HG02678 (cell line): ENCODE data around the gene MEX3C.

Experiments
- ATAC-seq: cut with Tn5 transposase; IDR thresholded peaks from one replicate; pipeline ENCODE4 v1.9.1; 2021; ENCODE audit warnings: mild to moderate bottlenecking, moderate library complexity; ENCODE audit not compliant: unreplicated experiment

Gene MEX3C

DNA sequence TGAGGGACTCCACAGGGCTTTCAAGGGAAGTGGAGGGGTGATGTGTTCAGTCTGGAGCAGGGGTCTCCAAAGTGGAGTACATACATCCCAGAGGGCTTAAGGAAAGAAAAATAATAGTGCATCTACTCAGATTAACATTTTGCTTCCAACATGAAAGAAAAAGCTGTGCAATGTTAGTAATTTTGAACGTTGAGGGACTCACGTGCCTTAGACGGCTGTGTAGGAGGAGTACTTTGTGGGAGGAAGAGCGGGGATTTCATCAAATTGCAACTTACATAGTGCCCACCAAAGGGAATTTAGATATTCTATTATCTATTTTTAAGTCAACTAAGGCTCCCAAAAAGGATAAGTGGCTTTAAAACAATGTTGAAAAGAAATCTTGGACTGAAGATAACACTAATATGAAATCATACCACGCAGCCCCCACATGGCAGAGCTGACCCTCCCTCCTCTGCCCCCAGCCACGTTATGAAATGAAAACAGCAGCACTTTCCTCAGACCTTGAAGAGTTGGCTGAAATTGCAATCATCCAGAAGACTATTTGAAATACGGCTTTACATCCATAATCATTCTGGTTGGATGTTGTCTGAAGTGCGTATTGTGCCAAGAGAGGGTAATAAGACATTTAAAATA, 42.9 kb downstream of the MEX3C start:
- no peak for ATAC-seq

DNA sequence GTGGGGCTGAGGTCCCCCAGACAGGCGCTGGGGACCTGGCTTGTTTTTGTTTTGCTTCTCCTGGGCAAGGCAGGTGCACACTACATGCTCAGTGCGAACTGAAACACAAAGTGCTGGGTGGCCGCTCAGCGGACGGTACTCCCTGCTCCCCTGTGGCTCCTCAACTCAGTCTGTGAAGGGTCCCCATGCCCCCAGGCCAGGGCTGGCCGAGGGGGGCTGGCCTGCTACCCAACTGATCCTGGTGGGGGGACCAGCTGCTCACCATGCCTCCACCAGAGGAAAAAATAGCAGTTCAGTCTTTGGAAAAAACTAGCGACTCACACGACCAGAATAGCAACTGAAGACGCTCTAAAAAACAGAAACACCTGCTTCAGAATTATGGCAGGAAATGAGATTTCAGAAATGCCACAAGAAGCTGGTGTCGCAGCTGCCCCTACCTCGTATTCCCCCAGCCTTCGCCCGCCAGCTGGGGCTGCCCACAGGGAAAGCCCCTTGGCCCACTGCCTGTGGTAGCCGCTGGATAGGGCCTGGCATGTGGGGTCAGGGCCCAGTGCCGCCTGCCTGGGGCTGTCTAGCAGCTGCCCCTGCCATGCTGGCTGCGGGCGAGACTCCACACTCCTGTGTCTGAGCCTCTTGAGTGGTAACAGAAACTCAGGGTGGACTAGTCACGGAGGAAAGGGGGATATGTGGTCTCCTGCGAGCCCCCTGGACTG, 43.7 kb downstream of the MEX3C start:
- peak; percentile 66 for ATAC-seq

DNA sequence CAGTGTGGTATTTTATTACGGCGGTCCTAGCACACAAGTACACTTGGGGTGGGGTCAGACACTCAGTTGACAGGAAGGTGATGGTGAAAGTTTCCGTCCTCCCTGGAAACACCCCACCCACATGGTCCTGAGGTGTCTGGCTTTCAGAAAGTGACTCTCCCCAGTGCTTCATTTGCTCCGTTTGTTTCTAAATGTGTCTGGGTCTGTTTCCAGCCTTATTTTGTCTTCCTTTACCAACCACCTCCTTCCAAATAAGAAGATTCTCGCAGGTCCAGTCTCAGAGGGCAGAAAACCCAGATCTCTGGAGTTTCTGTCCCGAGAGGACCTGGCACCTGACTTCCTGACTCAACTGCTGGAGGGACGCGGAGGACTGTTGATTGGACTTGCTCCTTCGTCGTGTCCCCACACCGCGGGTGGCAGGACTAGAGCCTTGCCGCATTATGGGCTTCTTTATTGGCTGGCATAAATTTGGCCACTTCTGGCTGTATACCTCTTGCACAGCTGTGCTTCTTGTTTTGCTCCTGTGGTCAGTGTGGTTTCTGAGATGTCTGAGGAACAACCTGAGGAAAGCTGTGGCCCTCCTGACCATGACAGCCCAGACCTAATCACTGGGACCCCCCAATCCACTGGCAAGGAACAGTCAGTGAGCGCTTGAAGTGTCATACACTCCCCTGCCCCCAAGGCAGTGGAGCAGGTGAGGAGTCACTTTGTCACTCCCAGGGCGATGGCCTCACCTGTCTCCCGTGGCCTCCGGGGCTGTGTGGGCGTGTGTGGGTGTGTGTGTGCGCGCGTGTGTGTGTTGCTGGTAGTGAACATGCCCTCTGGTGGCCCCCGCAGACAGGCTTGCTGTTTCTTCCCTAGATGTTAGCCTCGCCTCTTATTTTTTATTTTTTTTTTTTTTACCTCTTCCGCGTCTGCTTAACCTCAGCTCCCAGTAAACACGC, 45.6 kb downstream of the MEX3C start:
- peak; percentile 35 for ATAC-seq

DNA sequence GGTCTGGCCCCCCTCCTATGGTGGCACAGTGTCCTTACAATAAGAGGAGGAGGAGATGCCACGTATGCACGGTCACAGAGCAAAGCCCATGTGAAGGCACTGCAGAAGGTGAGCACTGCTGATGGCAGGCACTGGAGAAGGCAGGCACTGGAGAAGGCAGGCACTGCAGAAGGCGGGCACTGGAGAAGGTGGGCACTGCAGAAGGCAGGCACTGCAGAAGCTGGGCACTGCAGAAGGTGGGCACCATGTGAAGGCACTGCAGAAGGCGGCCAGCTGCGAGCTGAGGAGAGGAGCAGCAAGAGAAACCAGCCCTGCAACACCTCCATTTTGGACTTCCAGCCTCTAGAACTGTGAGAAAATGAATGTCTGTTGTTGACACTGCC, 46.3 kb downstream of the MEX3C start:
- ATAC-seq: no peak

DNA sequence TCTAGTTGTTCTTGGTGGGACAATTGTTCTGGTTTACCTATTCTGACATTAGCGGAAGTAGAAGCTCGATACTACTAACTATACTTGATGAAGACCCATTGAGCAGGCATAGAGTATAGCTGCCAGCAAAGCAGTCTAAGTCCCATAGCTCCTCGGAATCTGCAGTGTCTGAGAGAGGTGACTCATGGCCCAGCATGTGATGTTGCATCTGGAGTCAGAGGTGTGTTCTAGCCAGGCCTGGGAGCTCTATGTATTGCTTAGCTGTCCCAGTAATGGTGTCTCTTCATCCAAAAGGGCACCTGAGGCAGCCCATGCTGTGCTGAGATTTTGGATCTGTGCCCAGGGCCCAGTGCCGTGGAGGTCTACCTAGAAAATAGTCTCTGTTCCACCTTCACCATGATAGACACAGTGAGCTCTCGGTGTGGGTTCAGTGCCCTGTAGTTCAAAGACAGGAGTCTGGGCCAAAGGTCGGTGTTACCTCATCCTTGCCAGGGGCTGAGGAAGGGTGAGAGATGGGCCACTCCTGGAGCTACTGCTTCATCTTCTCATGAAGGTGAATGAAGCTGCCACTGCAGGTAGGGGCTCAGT, 47.3 kb downstream of the MEX3C start:
- ATAC-seq: no peak

DNA sequence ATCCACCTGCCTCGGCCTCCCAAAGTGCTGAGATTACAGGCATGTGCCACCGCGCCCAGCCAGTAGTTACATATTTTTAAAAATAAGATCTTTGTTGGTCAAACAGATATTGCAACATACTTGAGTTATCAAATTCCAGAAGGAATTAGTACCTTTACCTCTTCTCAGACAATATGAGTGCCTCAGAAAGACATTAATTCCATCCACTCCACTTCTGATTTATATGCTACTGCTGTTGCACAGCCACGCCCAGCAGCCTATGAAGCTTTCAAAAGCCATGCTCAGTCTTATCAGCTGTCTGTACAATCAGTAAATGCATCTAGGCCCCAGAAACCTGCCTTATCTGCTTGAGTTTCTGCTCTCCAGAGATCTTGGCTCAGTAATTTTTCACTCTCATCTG, 47.8 kb downstream of the MEX3C start:
- no peak for ATAC-seq

DNA sequence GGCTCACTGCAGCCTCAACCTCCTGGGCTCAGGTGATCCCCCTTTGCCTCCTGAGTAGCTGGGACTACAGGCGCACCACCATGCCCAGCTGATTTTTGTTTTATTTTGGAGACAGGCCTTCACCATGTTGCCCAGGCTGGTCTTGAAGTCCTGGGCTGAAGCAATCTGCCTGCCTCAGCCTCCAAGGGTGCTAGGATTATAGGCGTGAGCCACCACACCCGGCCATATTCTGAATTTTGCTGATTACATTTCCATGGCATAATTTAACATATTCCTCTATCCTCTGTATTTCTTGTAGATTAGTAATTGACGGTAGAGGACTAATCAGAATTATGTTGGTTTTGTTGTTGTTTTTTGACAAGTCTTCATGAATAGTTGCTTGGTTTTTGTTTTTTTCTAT, 50.6 kb downstream of the MEX3C start:
- ATAC-seq: no peak

DNA sequence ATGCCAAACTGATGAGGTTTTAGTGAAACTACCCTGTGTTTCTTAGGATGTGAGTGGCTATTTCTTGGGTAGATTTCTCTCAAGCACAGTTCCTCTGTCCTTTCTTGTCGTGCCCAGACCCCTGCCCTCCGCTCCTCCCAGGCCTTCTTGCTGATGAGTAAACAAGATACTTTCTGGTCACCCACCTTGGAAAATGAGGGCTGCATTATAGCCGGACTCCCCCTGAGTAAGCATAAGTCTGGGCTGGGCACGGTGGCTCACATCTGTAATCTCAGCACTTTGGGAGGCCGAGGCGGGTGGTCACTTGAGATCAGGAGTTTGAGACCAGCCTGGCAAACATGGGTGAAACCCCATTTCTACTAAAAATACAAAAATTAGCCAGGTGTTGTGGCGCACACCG, 58.5 kb downstream of the MEX3C start:
- ATAC-seq: no peak

DNA sequence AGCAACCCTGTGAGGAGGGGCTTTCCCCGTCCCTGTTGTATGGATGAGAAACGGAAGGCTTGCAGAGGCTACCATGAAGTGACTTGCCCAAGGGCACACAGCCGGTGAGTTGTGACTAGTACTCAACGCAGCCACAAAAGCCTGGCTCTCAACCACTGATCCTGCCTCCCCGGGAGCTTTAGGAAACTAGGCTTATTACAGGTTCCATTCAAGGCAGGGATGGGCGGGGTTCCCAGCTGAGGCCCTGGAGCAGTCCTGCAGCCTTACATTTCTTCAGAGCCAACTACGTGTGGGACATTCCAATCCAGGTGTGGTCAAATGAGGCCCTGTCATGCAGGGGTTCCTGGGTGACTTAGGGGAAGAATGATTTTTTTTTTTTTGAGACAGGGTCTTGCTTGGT, 59.6 kb downstream of the MEX3C start:
- ATAC-seq: no peak

DNA sequence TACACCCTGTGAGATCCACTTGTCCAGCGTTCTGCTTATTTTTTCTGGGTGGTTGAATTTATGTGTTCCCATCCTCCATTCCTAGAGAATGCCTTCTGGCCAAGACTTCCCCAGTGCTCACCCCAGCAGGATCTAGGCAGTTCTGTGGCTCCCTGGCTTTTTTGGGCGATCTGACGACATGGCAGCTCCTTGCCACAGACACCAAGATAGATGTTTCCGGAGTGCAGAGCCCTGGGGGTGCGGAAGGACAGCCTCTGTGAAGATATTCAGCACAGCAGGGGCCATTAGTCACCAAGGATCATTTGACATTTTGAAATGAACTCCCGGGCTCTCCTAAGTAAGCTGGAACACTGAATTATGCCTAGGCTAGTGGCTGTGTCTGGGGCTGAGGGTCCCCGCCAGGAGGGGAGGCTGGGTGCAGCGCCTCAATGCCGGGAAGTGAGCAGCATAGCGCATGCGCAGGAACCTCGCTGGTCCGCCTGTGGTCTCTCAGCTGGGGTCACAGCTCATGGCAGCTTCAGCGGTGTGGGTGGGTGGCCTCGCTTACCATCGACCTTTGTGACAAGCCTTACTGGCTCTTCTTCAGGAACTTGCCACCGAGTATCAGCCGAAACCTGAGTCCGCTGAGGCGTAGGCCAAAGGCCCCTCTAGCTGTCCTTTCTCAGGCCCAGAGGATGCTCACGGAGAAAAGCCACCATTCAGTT, 60.3 kb downstream of the MEX3C start:
- ATAC-seq: no peak

DNA sequence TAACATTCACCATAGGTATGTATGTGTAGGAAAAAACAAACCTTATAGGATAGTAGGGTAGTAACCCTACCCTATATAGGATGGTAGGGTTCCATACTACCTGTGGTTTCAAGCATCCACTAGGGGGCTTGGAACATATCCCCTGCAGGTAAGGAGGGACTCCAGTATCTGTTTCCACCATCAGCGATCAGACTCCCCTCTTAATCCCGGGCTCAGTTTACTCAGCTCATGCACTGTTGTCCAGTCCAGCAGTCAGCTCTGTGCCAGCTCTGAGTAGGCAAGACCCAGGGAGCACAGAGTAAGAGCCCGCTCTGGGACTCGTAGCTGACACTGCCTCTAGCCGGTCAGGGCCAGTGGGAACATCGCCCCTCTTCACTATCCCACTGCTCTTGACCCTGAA, 61.7 kb downstream of the MEX3C start:
- ATAC-seq: peak; percentile 65

DNA sequence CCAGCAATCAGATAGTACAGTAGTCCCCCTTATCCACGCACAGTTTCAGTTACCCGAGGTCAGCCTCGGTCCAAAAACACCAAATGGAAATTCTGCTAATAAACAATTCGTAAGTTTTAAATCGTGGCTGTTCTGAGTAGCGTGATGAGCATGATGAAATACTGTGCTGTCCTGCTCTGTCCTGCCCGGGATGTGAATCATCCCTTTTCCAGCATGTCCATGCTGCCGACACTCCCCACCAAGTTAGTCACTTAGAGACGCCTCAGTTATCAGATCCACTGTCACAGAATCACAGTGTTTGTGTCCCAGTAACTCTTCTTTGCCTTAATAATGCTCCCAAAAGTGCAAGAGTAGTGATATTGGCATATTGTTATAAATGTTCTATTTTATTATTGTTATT, 62.1 kb downstream of the MEX3C start:
- no peak for ATAC-seq

DNA sequence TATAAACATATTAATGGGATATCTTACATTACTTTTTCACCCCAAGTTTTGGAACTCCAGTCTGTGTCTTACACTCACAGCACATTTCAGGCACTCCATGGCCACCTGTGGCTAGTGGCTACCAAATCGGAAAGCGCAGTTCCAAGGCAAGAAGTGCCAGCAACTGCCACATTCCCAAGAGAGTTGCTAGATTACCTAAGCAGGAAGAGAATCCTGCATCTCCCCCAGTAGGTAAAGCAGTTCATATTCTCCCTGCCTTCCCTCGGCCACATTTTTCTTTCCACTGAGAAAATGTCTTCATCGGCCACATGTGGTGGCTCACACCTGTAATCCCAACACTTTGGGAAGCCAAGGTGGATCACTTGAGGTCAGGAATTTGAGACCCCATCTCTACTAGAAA, 62.8 kb downstream of the MEX3C start:
- ATAC-seq: no peak

DNA sequence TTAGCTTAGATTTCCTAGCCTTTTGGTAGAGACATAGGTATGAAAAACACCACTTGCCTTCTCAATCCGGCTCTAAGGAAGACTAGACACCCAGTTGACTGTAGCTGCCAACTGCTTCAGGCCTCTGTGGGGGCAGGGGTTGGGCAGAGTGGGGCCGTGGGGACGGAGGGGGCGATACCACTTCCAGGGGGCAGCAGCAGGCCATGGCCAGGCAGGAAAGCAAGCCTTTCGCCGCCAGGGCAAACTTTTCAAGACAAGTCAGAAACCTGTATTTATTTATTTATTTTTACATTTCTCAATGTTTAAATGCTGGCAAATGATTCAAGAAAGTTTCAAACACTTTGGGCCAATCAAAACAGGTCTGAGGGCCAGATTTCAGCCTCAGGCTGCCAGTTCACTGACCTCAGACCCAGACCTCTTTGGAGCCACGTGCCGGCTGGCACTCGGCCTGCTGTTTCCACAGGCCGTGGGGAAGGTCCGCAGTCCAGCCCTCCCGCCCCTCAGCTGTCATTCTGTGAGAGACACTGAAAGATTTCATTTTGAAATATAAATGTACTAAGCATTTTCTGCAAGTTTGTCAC, 63.8 kb downstream of the MEX3C start:
- ATAC-seq: no peak

DNA sequence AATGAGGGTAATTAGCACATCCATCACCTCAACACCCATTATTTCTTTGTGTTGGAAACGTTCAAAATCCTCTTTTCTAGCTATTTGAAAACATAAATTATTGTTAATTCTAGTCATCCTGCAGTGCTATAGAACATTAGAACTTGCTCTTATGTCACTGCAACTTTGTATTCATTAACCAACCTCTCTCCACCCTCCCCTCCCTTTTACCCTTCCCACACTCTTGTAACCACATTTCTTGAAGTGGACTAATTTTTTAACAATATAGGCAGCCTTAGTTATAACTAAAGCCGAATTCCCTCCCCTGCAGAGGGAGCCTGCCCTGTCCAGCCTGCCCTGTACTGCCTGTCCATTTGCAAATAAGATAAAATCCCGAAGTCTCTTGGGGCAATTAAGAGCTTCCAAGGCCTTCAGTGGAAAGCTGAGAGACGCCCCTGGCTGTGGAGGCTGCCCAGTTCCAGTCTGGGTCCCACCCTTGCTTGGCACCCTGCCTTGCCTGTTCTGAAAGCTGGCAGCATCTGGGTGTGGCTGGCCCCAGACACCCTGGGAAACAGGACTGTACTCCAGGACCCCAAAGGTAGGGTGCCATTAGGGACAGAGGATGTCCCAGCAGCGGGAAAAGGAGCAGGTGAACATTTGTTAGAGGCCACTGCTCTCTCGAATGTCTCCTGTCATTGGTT, 65.1 kb downstream of the MEX3C start:
- no peak for ATAC-seq

DNA sequence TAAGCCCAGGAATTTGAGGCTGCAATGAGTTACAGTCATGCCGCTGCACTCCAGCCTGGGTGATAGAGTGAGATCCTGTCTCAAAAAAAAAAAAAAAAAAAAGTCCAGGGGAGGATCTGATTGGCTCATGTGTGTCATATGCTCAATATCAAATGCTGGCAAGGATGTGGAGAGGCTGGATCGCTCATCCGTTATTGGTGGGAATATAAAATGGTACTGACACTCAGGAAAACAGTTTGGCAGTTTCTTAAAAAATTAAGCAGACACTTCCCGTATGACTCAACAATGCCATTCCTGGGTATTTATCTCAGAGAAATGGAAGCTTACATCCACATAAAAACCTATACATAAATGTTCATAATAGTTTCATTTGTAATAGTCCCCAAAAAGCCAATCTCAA, 68.9 kb downstream of the MEX3C start:
- no peak for ATAC-seq

DNA sequence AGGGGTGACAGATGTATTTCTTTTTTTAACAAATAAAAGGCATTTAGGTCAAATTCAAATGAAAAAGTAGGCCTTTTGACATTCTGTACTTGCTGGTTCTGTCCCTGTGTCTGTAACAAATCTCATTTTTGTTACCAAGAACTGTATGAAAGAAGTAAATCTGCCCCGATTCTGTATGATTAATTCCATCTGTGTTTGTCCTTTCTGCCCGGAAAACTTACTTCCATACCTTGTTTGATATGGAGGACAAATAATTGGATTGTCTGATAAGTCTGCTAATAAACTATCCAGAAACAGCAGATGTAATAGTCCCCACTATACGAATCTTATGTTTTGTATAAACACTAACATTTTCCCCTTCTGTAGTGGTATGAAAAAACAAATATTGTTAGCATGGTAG, 69.8 kb downstream of the MEX3C start:
- no peak for ATAC-seq

DNA sequence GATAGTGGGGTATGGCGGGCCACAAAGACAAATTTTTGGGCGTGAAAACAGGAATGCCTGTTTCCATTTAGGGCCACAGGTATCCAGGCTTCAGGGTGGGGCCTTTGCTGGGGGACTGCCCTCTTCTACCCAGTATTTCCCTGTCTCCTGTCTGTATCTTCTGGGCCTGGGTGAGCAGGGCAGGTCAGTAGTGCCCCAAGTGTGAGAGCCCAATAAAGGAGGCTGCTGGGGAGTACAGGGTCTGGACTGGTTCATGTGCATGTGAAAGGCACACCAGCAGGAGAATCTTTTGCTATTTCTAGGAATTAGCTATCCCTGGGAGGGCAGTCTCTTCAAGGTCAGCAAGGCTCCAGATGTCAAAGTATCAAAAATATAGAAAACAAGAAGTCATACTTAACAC, 71.5 kb downstream of the MEX3C start:
- no peak for ATAC-seq
